Caki2 (cell line): Measurements from ENCODE around the gene HDAC7. TPM values are rescaled to one million over a fixed set of nuclear protein-coding genes. Genes with fewer than 3 reads are reported as not detected.

Experiments
- DNase-seq: peaks from one replicate; pipeline ENCODE4 v3.0.0-alpha.2; 2015; ENCODE audit warnings: low read depth
- in situ Hi-C: cut with HindIII; loops from 2 replicates; pipeline ENCODE4 v1.10.0; 2016; ENCODE audit warnings: low sequenced_read_pairs, low pct_unique_long_range_greater_than_20kb, mixed read lengths
- total RNA-seq: library from RNA; depleted of rRNA; stranded (reverse); fragments of >200 nt; shearing (Covaris generic); gene quantifications from 2 replicates; pipeline ENCODE4 v1.2.3, GENCODE V29; 2014; ENCODE audit warnings: low replicate concordance

Gene HDAC7
- total RNA-seq, 1 experiment from 2014 or later: 12.4 TPM

- in situ Hi-C loops: no loop called here
- DNase-seq: no peak
These were observed 72.6 kb downstream of the HDAC7 start for GRCh38 chr12:47747126-47747525.

DNA sequence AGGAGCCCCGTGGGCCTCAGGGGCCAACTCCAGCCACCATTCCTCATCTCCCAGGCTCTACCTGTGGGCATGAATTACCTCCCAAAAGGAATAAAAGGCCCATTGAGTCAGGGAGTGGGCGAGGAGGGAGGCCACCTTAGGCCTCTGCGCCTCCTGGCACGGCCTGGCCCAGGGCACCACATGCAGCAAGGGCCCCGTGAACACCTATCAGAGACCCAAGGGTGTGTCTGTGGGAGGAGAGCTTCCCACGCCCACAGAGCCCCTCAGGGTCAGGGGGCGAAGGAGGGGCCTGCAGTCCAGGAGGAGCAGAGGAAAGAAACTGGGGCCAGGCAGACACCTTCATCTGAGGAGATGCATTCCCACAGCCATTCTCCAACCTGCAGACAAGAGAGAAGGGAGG, 73.2 kb downstream of the HDAC7 start:
- no peak for DNase-seq
- in situ Hi-C loops: no loop called here

GRCh38 chr12:47746073-47746472, 73.6 kb downstream of the HDAC7 start:
- no peak for DNase-seq
- in situ Hi-C loops: no loop called here

GRCh38 chr12:47745485-47746041, 74.1 kb downstream of the HDAC7 start:
- DNase-seq: no peak
- in situ Hi-C loops: no loop called here

- in situ Hi-C loops: no loop called here
- DNase-seq: no peak
These were observed 74.8 kb downstream of the HDAC7 start for GRCh38 chr12:47744778-47745436.

- in situ Hi-C loops: no loop called here
- DNase-seq: no peak
These were observed 75.6 kb downstream of the HDAC7 start for GRCh38 chr12:47744005-47744651.

GRCh38 chr12:47743311-47743860, 76.3 kb downstream of the HDAC7 start:
- no peak for DNase-seq
- in situ Hi-C loops: no loop called here

GRCh38 chr12:47742253-47742825, 77.4 kb downstream of the HDAC7 start:
- in situ Hi-C loops: no loop called here
- no peak for DNase-seq

DNA sequence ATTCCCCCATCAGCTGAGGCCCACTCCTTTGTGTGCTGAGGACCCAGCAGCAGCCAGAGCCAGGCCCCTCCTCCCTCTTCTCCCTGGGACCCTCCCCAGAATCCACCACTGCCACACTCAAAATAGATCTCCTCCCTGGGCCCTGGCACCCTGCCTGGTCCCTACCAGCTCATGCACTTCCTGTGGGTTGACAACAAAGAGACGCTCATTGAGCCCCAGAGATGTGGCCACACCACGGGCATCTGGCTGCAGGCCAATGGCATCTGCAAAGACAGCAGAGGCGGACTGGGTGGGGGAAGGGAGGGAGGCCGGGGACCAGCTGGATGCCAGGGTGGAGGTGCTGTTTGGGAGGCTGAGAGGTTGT, 78.4 kb downstream of the HDAC7 start:
- DNase-seq: no peak
- in situ Hi-C loops: no loop called here

DNA sequence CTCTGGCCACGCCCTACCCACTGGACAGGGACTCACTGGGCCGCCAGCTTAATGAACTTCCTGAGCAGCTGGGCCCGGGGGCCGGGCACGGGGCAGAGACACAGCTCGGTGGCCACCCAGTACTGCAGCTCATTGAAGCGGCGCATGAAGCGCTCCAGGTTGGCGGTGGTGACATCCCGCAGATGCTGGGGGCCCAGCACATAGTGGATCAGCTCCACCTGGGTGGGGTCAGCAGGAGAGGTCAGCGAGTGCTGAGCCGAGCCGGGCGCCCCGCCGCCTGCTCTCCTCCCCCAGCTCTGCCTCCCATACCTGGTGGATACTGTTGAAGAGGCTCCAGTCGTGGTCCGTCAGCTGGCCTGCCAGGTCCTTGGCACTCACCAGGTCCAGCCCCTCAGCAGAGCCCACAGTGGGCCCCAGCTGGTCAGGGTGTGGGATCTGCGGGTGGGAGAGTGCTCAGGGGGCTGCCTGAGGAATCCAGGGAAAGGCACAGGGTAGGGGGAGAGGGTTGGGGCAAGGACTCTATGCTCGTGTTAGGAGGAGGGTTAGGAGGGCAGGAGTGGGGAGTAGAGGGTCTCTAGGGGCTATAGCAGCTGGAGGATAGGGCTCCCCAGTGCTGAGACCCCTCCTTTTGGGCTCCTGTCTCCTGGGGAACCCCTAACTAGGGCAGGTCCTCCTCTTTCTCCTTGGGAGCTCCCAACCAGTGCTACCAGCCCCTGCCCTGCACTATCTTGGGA, 78.9 kb downstream of the HDAC7 start:
- DNase-seq: no peak
- in situ Hi-C loops: no loop called here

- no peak for DNase-seq
- in situ Hi-C loops: no loop called here
These were observed 79.7 kb downstream of the HDAC7 start for GRCh38 chr12:47739979-47740378.

DNA sequence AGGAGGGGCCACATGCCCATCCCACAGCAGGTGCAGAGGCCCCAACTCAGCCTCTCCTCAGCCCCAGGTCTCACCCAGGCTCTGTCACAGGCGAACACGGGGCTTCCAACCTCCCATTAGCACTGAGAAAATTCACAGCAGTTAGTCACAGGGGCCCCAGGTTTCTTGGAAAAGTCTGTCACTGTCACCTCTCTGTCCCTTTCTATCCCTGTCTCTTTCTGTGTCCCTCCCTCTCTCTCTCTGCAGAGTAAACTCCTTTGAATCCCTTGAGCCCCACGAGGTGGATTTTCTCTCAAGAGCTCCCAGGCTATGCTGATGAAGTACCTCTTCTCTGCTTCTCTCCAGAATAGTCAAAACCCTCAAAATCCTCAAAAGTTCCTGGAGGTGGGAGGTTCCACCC, 80.4 kb downstream of the HDAC7 start:
- no peak for DNase-seq
- in situ Hi-C loops: no loop called here

DNA sequence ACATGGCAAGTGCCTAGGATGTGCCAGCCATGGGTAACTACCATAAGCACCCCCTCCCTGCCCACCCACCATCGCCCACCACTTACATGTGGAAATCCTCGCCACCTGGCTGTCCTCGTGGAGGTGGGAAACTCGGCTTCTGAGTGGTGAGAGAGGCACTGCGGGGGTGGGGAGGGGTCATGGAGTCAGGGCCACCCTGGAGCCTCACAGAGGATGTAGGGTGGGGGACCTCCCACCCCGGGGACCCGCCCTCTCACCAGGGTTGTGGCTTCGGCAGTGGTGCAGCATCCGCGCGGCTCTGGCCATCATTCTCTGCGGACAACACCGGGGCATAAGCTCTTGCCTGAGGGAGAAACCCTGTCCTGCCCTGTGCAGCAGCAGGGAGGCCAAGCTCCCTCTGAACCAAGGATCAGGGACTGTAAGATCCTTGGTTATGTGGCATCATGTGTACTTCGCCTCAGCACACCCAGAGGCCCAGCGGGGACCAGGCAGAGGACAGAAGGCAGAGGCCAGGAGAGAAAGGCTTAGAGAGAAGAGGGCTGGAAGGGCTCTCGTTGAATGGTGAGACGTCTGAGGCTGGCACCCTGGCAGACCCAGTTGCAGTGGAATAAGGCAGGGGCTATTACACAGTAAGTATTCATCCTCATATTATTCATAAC, 81.6 kb downstream of the HDAC7 start:
- DNase-seq: no peak
- in situ Hi-C loops: no loop called here

- in situ Hi-C loops: no loop called here
- DNase-seq: peak; percentile 70
These were observed 82.6 kb downstream of the HDAC7 start for GRCh38 chr12:47736877-47737676.

GRCh38 chr12:47736216-47736615, 83.5 kb downstream of the HDAC7 start:
- in situ Hi-C loops: no loop called here
- no peak for DNase-seq

- in situ Hi-C loops: no loop called here
These were observed 84.1 kb downstream of the HDAC7 start for GRCh38 chr12:47735649-47736048.

DNA sequence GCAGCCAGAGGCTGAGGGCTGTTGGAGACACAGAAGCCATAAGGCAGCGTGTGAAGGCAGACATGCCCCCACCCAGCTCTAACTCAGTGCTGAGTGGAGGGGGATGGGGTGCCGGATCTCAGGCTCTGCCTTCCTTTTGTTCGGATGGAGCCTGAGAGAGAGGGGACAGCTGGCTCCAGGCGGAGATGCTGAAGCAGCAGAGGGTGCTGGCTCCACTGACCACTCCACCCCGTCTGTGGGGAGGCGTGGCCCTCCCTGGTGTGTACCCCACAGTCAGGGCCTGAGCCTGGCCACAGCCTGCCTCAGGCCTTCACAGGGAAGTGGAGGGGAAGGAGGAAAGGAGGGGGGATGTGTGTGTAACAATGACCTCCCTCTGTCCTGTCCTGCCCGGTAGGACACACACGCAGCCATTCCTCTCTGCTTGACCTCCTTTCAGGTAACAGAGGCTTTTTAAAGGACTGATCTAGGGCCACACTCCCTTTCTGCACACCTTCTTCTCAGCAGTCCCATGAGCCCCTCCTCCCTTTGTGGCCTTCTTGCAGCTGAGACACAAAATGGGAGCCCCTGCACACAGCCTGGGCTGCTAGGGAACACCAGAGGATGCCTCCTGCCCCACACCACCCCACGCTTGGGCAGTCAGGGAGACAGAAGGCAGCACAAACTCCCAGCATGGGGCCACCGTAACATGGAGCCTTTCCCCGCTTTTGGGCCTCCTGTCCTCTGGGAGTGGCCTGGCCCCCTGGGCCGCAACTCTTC, 84.8 kb downstream of the HDAC7 start:
- in situ Hi-C loops: no loop called here

More at GRCh38 chr12:47735649-47736048, 84.1 kb downstream of the HDAC7 start:
- DNase-seq: no peak

More for the DNA sequence above, 84.8 kb downstream of the HDAC7 start:
- peak; percentile 40 for DNase-seq
